ENCODE results near the gene FHIP1B.
"Not testable (repeated sequence)": the region's sequence is repeated elsewhere in the genome, so short reads cannot be mapped to it uniquely, and the experiment has no call there.

The FHIP1B gene

GRCh38 chr11:6253197-6253596 is 18.8 kb upstream of the FHIP1B start:
- Histone ChIP-seq H3K27me3 (ENCODE audit: insufficient read depth, low read depth, severe bottlenecking) (no peaks in the 10 kb centered on the region), H3K36me3 (no peaks in the 10 kb centered on the region), H3K27ac (no peak overlapping the region), H3K9me3 (ENCODE audit: severe bottlenecking) (peaks cover 4% of the 10 kb centered on the region), H3K4me3 (ENCODE audit: low read depth, low read length) (no peak overlapping the region)
- DNase-seq = no peak
- TF ChIP-seq, protein P1, sequence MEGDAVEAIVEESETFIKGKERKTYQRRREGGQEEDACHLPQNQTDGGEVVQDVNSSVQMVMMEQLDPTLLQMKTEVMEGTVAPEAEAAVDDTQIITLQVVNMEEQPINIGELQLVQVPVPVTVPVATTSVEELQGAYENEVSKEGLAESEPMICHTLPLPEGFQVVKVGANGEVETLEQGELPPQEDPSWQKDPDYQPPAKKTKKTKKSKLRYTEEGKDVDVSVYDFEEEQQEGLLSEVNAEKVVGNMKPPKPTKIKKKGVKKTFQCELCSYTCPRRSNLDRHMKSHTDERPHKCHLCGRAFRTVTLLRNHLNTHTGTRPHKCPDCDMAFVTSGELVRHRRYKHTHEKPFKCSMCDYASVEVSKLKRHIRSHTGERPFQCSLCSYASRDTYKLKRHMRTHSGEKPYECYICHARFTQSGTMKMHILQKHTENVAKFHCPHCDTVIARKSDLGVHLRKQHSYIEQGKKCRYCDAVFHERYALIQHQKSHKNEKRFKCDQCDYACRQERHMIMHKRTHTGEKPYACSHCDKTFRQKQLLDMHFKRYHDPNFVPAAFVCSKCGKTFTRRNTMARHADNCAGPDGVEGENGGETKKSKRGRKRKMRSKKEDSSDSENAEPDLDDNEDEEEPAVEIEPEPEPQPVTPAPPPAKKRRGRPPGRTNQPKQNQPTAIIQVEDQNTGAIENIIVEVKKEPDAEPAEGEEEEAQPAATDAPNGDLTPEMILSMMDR (IDR thresholded peaks at IDR 0.05; ENCODE audit: low read depth, low read length) = no peak

DNA sequence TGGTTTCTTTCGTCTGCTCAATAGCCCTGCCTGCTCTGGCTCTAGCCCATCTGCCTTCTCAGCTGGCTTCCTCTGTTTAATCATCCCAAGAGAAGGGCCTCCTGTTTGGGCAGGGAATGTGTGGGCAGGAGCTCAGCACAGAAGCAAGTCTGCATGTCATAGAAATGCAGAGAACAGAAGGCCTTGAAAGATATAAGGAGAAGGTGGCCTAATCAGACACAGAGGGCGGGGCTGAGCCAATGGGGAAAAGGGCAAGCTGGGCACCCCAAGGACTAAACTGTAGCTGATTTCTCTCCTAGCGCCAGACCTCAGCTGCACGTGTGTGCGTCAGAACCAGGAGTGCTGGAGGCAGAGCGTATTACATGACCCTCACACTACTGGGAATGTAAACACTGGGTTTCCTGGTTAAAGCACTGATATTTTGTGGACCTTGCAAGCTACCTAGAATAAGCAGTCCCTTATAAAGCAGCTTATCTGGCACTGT is 17.6 kb upstream of the FHIP1B start:
- TF ChIP-seq, protein P1 (IDR thresholded peaks at IDR 0.05; ENCODE audit: low read depth, low read length) = no peak
- no peaks in the 10 kb centered on the region for H3K27me3 ChIP-seq (ENCODE audit: insufficient read depth, low read depth, severe bottlenecking)
- no peak for DNase-seq
- H3K4me3 ChIP-seq (ENCODE audit: low read depth, low read length) = no peak overlapping the region
- H3K9me3 ChIP-seq (ENCODE audit: severe bottlenecking) = peaks cover 4% of the 10 kb centered on the region
- no peaks in the 10 kb centered on the region for H3K36me3 ChIP-seq
- no peak overlapping the region for H3K27ac ChIP-seq

DNA sequence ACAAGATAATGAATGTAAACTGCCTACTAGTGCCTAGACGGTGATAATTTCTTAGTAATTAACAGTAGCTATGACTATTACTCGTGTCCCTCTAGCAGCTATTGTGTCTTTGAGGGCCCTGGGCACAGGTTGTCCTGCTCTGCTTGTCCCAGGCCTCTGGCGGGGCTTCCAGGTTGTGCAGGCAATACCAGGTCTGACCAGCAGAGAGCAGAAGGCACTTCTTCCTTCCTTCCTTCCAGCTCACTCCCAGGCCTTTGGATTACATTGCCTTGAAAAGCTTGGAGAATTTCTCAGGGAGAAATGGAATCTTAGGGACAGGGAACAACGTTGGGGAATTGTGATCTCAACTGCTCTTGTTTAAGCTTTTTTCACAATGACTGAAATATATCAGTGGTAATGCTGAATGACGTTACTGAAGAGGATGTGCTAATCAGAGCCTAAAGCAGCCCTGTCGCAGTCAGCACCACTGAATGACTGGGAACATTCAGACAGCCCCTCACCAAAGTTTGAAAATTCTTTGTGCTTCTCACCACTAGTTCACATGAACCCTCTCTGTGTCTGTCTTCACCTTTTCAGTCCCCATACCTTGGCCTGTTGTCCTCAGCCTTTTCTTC is 16.8 kb upstream of the FHIP1B start:
- Histone ChIP-seq H3K9me3 (ENCODE audit: severe bottlenecking) (peaks cover 3% of the 10 kb centered on the region), H3K4me3 (ENCODE audit: low read depth, low read length) (no peak overlapping the region), H3K27me3 (ENCODE audit: insufficient read depth, low read depth, severe bottlenecking) (no peaks in the 10 kb centered on the region), H3K36me3 (no peaks in the 10 kb centered on the region), H3K27ac (no peak overlapping the region)
- TF ChIP-seq, protein P1 (IDR thresholded peaks at IDR 0.05; ENCODE audit: low read depth, low read length) = peak; percentile 94
- DNase-seq = peak; percentile 85

DNA sequence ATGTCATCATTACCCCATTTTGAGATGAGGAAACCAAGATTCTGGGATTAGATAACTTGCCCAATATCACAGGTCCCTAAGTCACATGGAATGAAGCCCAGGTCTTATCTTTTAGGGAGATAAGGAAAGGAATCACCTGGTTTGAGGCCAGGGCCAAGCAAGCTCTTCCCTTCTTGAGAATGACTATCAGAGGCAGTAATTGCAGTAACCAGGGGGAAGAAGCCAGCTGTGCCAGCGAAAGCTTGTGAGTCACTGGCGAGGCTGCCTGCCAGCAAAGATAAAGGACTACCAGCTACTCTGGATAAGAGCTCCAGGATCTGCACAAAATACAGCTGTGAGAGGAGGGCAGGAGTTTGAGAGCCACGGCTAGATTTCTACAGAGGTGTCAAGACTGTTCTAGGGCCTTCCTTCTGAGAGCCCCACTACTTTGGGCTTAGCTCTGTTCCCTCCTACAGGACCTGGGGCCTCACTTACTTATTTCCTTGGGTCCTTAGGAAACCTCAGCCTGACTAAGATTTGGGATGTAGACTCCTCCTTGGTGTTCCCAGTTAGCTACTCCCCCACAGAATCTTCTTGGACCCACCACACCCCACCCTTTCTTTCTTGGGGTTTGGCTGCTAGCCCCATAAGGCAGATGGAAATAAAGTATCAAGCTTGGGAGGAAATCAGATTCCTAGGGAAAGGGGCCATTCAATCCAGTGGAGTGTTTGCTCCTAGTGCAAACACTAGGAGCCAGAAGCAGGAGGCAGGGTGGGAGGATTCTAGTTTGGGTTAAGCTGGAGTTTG is 15.5 kb upstream of the FHIP1B start:
- Histone ChIP-seq H3K27ac (no peak overlapping the region), H3K4me3 (ENCODE audit: low read depth, low read length) (no peak overlapping the region), H3K27me3 (ENCODE audit: insufficient read depth, low read depth, severe bottlenecking) (no peaks in the 10 kb centered on the region), H3K36me3 (no peaks in the 10 kb centered on the region), H3K9me3 (ENCODE audit: severe bottlenecking) (no peaks in the 10 kb centered on the region)
- TF ChIP-seq, protein P1 (IDR thresholded peaks at IDR 0.05; ENCODE audit: low read depth, low read length) = no peak
- no peak for DNase-seq

DNA sequence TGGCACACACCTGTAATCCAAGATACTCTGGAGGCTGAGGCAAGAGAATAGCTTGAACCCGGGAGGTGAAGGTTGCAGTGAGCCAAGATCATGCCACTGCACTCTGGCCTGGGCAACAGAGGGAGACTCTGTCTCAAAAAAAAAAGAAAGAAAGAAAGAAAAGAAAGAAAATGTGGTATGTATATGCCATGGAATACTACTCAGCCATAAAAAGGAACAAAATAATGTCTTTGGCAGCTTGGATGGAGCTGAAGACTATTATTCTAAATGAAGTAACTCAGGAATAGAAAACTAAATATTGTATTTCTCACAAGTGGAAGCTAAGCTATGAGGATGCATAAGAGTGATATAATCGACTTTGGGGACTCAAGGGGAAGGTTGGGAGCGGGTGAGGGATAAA is 14.5 kb upstream of the FHIP1B start:
- DNase-seq; H3K9me3 ChIP-seq (ENCODE audit: severe bottlenecking); H3K36me3 ChIP-seq; H3K27ac ChIP-seq; H3K4me3 ChIP-seq (ENCODE audit: low read depth, low read length); H3K27me3 ChIP-seq (ENCODE audit: insufficient read depth, low read depth, severe bottlenecking): not testable (repeated sequence)

- H3K27me3 ChIP-seq (ENCODE audit: insufficient read depth, low read depth, severe bottlenecking) = no peaks in the 10 kb centered on the region
Observed at GRCh38 chr11:6248248-6248647, 13.8 kb upstream of the FHIP1B start.

More at GRCh38 chr11:6248248-6248647, 13.8 kb upstream of the FHIP1B start:
- H3K4me3 ChIP-seq (ENCODE audit: low read depth, low read length) = no peak overlapping the region
- no peak overlapping the region for H3K27ac ChIP-seq
- DNase-seq = no peak
- H3K36me3 ChIP-seq = no peaks in the 10 kb centered on the region
- TF ChIP-seq, protein P1 (IDR thresholded peaks at IDR 0.05; ENCODE audit: low read depth, low read length) = no peak
- H3K9me3 ChIP-seq (ENCODE audit: severe bottlenecking) = no peaks in the 10 kb centered on the region

Measured in WERI-Rb-1 (cell line).